ENCODE measurements around the gene NPAS4. TPM values are rescaled to one million over a fixed set of nuclear protein-coding genes. Genes with fewer than 3 reads are reported as not detected.

NPAS4 gene
- total RNA-seq, 1 donor from 2014 or later = not detected

- Mint-ChIP-seq H3K36me3 (ENCODE audit: insufficient read depth) (peaks cover 2% of the 10 kb centered on the region), H3K27me3 (no peaks in the 10 kb centered on the region), H3K4me3 (ENCODE audit: low read depth) (no peak overlapping the region), H3K9me3 (ENCODE audit: low read depth) (no peaks in the 10 kb centered on the region), H3K4me1 (ENCODE audit: low read depth) (peaks cover 2% of the 10 kb centered on the region), H3K27ac (no peak overlapping the region)
- DNase-seq (ENCODE audit: low spot score, unreplicated experiment) = no peak
- no peak for TF ChIP-seq CTCF (IDR thresholded peaks at IDR 0.05; ENCODE audit: unreplicated experiment)
These were observed 53.0 kb downstream of the NPAS4 start for GRCh38 chr11:66473608-66474515.

- Mint-ChIP-seq H3K27me3 (no peaks in the 10 kb centered on the region), H3K4me3 (ENCODE audit: low read depth) (no peak overlapping the region), H3K27ac (no peak overlapping the region), H3K4me1 (ENCODE audit: low read depth) (peaks cover 7% of the 10 kb centered on the region), H3K9me3 (ENCODE audit: low read depth) (no peaks in the 10 kb centered on the region), H3K36me3 (ENCODE audit: insufficient read depth) (no peaks in the 10 kb centered on the region)
- no peak for TF ChIP-seq CTCF (IDR thresholded peaks at IDR 0.05; ENCODE audit: unreplicated experiment)
- no peak for DNase-seq (ENCODE audit: low spot score, unreplicated experiment)
These were observed 54.7 kb downstream of the NPAS4 start for GRCh38 chr11:66475349-66476172.

Other genes starting within 250 kb of the NPAS4 start
- 69.8 and 70.9 TPM in 2 replicates for gene KLC2, start 163.3 kb upstream of the NPAS4 start, total RNA-seq
- 100 and 102 TPM in 2 replicates for gene RAB1B, start 152.4 kb upstream of the NPAS4 start, total RNA-seq
- 21.3 and 21.7 TPM in 2 replicates for gene CNIH2, start 142.9 kb upstream of the NPAS4 start, total RNA-seq
- 61.7 and 64.6 TPM in 2 replicates for gene YIF1A, start 131.9 kb upstream of the NPAS4 start, total RNA-seq
- gene TMEM151A, start 129.1 kb upstream of the NPAS4 start, total RNA-seq = 0.33 and 0.57 TPM in 2 replicates
- 0.22 and 0.67 TPM in 2 replicates for gene CD248, start 104.0 kb upstream of the NPAS4 start, total RNA-seq
- 1.5 and 2.3 TPM in 2 replicates for gene RIN1, start 84.6 kb upstream of the NPAS4 start, total RNA-seq
- gene BRMS1, start 75.9 kb upstream of the NPAS4 start, total RNA-seq = 38.1 and 38.3 TPM in 2 replicates
- gene B4GAT1, start 73.4 kb upstream of the NPAS4 start, total RNA-seq = 25.9 and 28.7 TPM in 2 replicates
- gene SLC29A2, start 49.3 kb upstream of the NPAS4 start, total RNA-seq = 35.6 and 38.2 TPM in 2 replicates
- gene MRPL11, start 17.8 kb downstream of the NPAS4 start, total RNA-seq = 54.3 and 59.1 TPM in 2 replicates
- gene PELI3, start 45.9 kb downstream of the NPAS4 start, total RNA-seq = 16.9 and 17.8 TPM in 2 replicates
- gene DPP3, start 59.4 kb downstream of the NPAS4 start, total RNA-seq = 78.7 and 79.7 TPM in 2 replicates
- gene BBS1, start 89.6 kb downstream of the NPAS4 start, total RNA-seq = 75.4 and 80.3 TPM in 2 replicates
- 9.7 and 10.5 TPM in 2 replicates for gene ZDHHC24, start 125.0 kb downstream of the NPAS4 start, total RNA-seq
- 0.43 and 0.44 TPM in 2 replicates for gene ACTN3, start 125.9 kb downstream of the NPAS4 start, total RNA-seq
- gene CTSF, start 147.6 kb downstream of the NPAS4 start, total RNA-seq = 3.6 and 4.1 TPM in 2 replicates
- 0.89 and 1.1 TPM in 2 replicates for gene CCDC87, start 172.0 kb downstream of the NPAS4 start, total RNA-seq
- 48.9 and 49.7 TPM in 2 replicates for gene CCS, start 172.2 kb downstream of the NPAS4 start, total RNA-seq
- gene RBM14, start 195.6 kb downstream of the NPAS4 start, total RNA-seq = 119 and 124 TPM in 2 replicates
- 239 and 258 TPM in 2 replicates for gene RBM4, start 217.7 kb downstream of the NPAS4 start, total RNA-seq